T-helper 17 cell (primary cell): Measurements from ENCODE around the gene FBXW7. TPM values are rescaled to one million over a fixed set of nuclear protein-coding genes. Genes with fewer than 3 reads are reported as not detected.
A peak's percentile ranks its signal among the peaks of the same experiment; 100 is the strongest.
"Not testable (repeated sequence)": the region's sequence is repeated elsewhere in the genome, so short reads cannot be mapped to it uniquely, and the experiment has no call there.

Experiments
- ATAC-seq: fragments of 150-1000 bp; cut with Tn5 transposase; 2 replicates; pipeline ENCODE4 v1.10.0; 2021; ENCODE audit warnings: mild to moderate bottlenecking, moderate library complexity
- DNase-seq, 3 donors: peaks; one replicate each; pipeline versions ENCODE4 v3.0.0 to v3.0.0-alpha.2; 2020 to 2021
- H3K9me3 ChIP-seq: one replicate; pipeline ENCODE4 v1.7.0; 2013; ENCODE audit warnings: low read length, mild to moderate bottlenecking; ENCODE audit not compliant: control insufficient read depth, poor library complexity, severe bottlenecking
- H3K27ac Mint-ChIP-seq: one replicate; pipeline ENCODE4 v1.8.0; 2022; ENCODE audit warnings: mild to moderate bottlenecking, moderate library complexity, mixed read lengths
- H3K27me3 Mint-ChIP-seq: one replicate; pipeline ENCODE4 v1.8.0; 2022; ENCODE audit warnings: mixed read lengths
- H3K36me3 Mint-ChIP-seq: one replicate; pipeline ENCODE4 v1.8.0; 2022; ENCODE audit warnings: low read depth, mixed read lengths
- H3K4me1 Mint-ChIP-seq: one replicate; pipeline ENCODE4 v1.8.0; 2022; ENCODE audit warnings: mild to moderate bottlenecking, mixed read lengths
- H3K4me3 Mint-ChIP-seq: one replicate; pipeline ENCODE4 v1.8.0; 2022; ENCODE audit warnings: mild to moderate bottlenecking, moderate library complexity, mixed read lengths
- total RNA-seq, 4 donors: library from RNA in 2 of 4; stranded (reverse) in 2 of 4; gene quantifications; one replicate each; pipeline ENCODE4 v1.2.3 and lab custom pipeline; 2022 to 2026

FBXW7 gene
- total RNA-seq, 2 donors from 2014 or later: 102 to 125 TPM

- ATAC-seq (no peak), DNase-seq (no peak)
- Mint-ChIP-seq H3K4me1 (no peaks in the 10 kb centered on the region), H3K27me3 (no peaks in the 10 kb centered on the region), H3K36me3 (no peaks in the 10 kb centered on the region), H3K4me3 (no peak overlapping the region), H3K27ac (no peak overlapping the region)
- H3K9me3 ChIP-seq: no peaks in the 10 kb centered on the region
These were observed 29.4 kb upstream of the FBXW7 start for GRCh38 chr4:152565333-152565732.

GRCh38 chr4:152564336-152564735 lies 28.4 kb upstream of the FBXW7 start:
- Mint-ChIP-seq H3K4me1 (no peaks in the 10 kb centered on the region), H3K36me3 (no peaks in the 10 kb centered on the region), H3K27me3 (no peaks in the 10 kb centered on the region), H3K4me3 (no peak overlapping the region), H3K27ac (no peak overlapping the region)
- ATAC-seq (no peak), DNase-seq (no peak)
- H3K9me3 ChIP-seq: no peaks in the 10 kb centered on the region

- no peaks in the 10 kb centered on the region for H3K27me3 Mint-ChIP-seq
These were observed 27.3 kb upstream of the FBXW7 start for GRCh38 chr4:152563209-152563608.

GRCh38 chr4:152559641-152560040 lies 23.7 kb upstream of the FBXW7 start:
- no peak for DNase-seq
- Mint-ChIP-seq H3K27ac (no peak overlapping the region), H3K27me3 (no peaks in the 10 kb centered on the region), H3K4me3 (no peak overlapping the region), H3K36me3 (peaks cover 3% of the 10 kb centered on the region), H3K4me1 (peaks cover 16% of the 10 kb centered on the region)
- no peak for ATAC-seq
- H3K9me3 ChIP-seq: no peaks in the 10 kb centered on the region

More at GRCh38 chr4:152563209-152563608, 27.3 kb upstream of the FBXW7 start:
- Mint-ChIP-seq H3K36me3 (peaks cover 3% of the 10 kb centered on the region), H3K27ac (no peak overlapping the region), H3K4me1 (peaks cover 4% of the 10 kb centered on the region), H3K4me3 (no peak overlapping the region)
- DNase-seq (no peak), ATAC-seq (no peak)
- H3K9me3 ChIP-seq: no peaks in the 10 kb centered on the region

GRCh38 chr4:152558396-152558795 lies 22.5 kb upstream of the FBXW7 start:
- ATAC-seq (no peak), DNase-seq (no peak)
- no peaks in the 10 kb centered on the region for H3K9me3 ChIP-seq
- Mint-ChIP-seq H3K36me3 (peaks cover 3% of the 10 kb centered on the region), H3K27me3 (no peaks in the 10 kb centered on the region), H3K4me3 (no peak overlapping the region), H3K4me1 (peaks cover 26% of the 10 kb centered on the region), H3K27ac (no peak overlapping the region)

GRCh38 chr4:152556834-152557233 lies 20.9 kb upstream of the FBXW7 start:
- H3K4me1 Mint-ChIP-seq: peaks cover 31% of the 10 kb centered on the region
- H3K36me3 Mint-ChIP-seq: peaks cover 3% of the 10 kb centered on the region
- ATAC-seq (no peak), DNase-seq (no peak)
- peak overlapping the region; percentile 60 for H3K27ac Mint-ChIP-seq
- no peaks in the 10 kb centered on the region for H3K9me3 ChIP-seq
- H3K27me3 Mint-ChIP-seq: no peaks in the 10 kb centered on the region
- no peak overlapping the region for H3K4me3 Mint-ChIP-seq

- no peaks in the 10 kb centered on the region for H3K9me3 ChIP-seq
- DNase-seq (no peak), ATAC-seq (no peak)
- Mint-ChIP-seq H3K27ac (peak overlapping the region; percentile 60), H3K4me3 (peak overlapping the region; percentile 66), H3K27me3 (no peaks in the 10 kb centered on the region), H3K36me3 (peaks cover 3% of the 10 kb centered on the region), H3K4me1 (peaks cover 31% of the 10 kb centered on the region)
These were observed 20.4 kb upstream of the FBXW7 start for GRCh38 chr4:152556283-152556682.

GRCh38 chr4:152554742-152555141 lies 18.9 kb upstream of the FBXW7 start:
- Mint-ChIP-seq H3K4me1 (peaks cover 31% of the 10 kb centered on the region), H3K27ac (peak overlapping the region; percentile 99), H3K27me3 (no peaks in the 10 kb centered on the region), H3K4me3 (peak overlapping the region; percentile 85), H3K36me3 (peaks cover 3% of the 10 kb centered on the region)
- ATAC-seq (no peak), DNase-seq (no peak)
- no peaks in the 10 kb centered on the region for H3K9me3 ChIP-seq

- not testable (repeated sequence) for H3K9me3 ChIP-seq, H3K4me3 Mint-ChIP-seq, H3K27ac Mint-ChIP-seq, ATAC-seq, H3K27me3 Mint-ChIP-seq, DNase-seq, H3K36me3 Mint-ChIP-seq
- H3K4me1 Mint-ChIP-seq: peaks cover 23% of the 10 kb centered on the region
These were observed 14.8 kb upstream of the FBXW7 start for GRCh38 chr4:152550687-152551086.

- ATAC-seq: no peak
- Mint-ChIP-seq H3K27me3 (no peaks in the 10 kb centered on the region), H3K4me1 (peaks cover 14% of the 10 kb centered on the region), H3K36me3 (no peaks in the 10 kb centered on the region), H3K4me3 (no peak overlapping the region), H3K27ac (no peak overlapping the region)
- no peak for DNase-seq
- no peaks in the 10 kb centered on the region for H3K9me3 ChIP-seq
These were observed 9.2 kb upstream of the FBXW7 start for GRCh38 chr4:152545088-152545487.

GRCh38 chr4:152544533-152544932 lies 8.6 kb upstream of the FBXW7 start:
- not testable (repeated sequence) for DNase-seq, H3K9me3 ChIP-seq, H3K27ac Mint-ChIP-seq, H3K27me3 Mint-ChIP-seq, H3K36me3 Mint-ChIP-seq
- peaks cover 16% of the 10 kb centered on the region for H3K4me1 Mint-ChIP-seq
- peak overlapping the region; percentile 19 for H3K4me3 Mint-ChIP-seq
- ATAC-seq: peak; percentile 55

GRCh38 chr4:152540941-152541340 lies 5.0 kb upstream of the FBXW7 start:
- Mint-ChIP-seq H3K36me3 (peaks cover 2% of the 10 kb centered on the region), H3K27ac (no peak overlapping the region), H3K4me1 (peaks cover 42% of the 10 kb centered on the region), H3K4me3 (no peak overlapping the region), H3K27me3 (no peaks in the 10 kb centered on the region)
- DNase-seq (no peak), ATAC-seq (no peak)
- no peaks in the 10 kb centered on the region for H3K9me3 ChIP-seq

- no peak for DNase-seq
- Mint-ChIP-seq H3K4me3 (no peak overlapping the region), H3K36me3 (peaks cover 2% of the 10 kb centered on the region), H3K27me3 (no peaks in the 10 kb centered on the region), H3K27ac (peak overlapping the region; percentile 99), H3K4me1 (peaks cover 41% of the 10 kb centered on the region)
- no peaks in the 10 kb centered on the region for H3K9me3 ChIP-seq
- no peak for ATAC-seq
These were observed 4.4 kb upstream of the FBXW7 start for GRCh38 chr4:152540293-152540674.

- Mint-ChIP-seq H3K4me1 (peaks cover 38% of the 10 kb centered on the region), H3K27me3 (no peaks in the 10 kb centered on the region), H3K4me3 (no peak overlapping the region), H3K36me3 (peaks cover 2% of the 10 kb centered on the region), H3K27ac (peak overlapping the region; percentile 99)
- no peaks in the 10 kb centered on the region for H3K9me3 ChIP-seq
- DNase-seq: no peak
- ATAC-seq: no peak
These were observed 3.8 kb upstream of the FBXW7 start for GRCh38 chr4:152539556-152540292.
